ENCODE measurements around the gene C1orf50.
"Not testable (repeated sequence)": the region's sequence is repeated elsewhere in the genome, so short reads cannot be mapped to it uniquely, and the experiment has no call there.

C1orf50 gene

GRCh38 chr1:42766741-42767509 is at the start of gene C1orf50, which contains the start of gene P3H1:
C1orf50 (plus strand) TSS chr1:42767249; CDS start chr1:42767312, 63 bp downstream.
P3H1 (minus strand) TSS chr1:42767028; CDS start chr1:42766971, 57 bp downstream.
- H3K27ac Mint-ChIP-seq: peak within 1 kb of the TSS; percentile 98
- H3K4me3 Mint-ChIP-seq: no peak within 1 kb of the TSS
- H3K27me3 Mint-ChIP-seq: no peaks in the 10 kb centered on the region
- ATAC-seq (replicated peaks) (peak; percentile 90 to 91), DNase-seq (peak; percentile 100)
- H3K9me3 Mint-ChIP-seq: no peaks in the 10 kb centered on the region
- peaks cover 15 to 19% of the 10 kb centered on the region in 2 donors for H3K36me3 Mint-ChIP-seq
- H3K4me1 Mint-ChIP-seq: peaks cover 14 to 41% of the 10 kb centered on the region in 2 donors

GRCh38 chr1:42720868-42721267 is 46.2 kb upstream of the C1orf50 start:
- DNase-seq: no peak
- H3K27ac Mint-ChIP-seq: no peak overlapping the region
- peaks cover 2 to 6% of the 10 kb centered on the region in 2 donors for H3K4me1 Mint-ChIP-seq
- H3K27me3 Mint-ChIP-seq: no peaks in the 10 kb centered on the region
- peaks cover 22 to 36% of the 10 kb centered on the region in 2 donors for H3K36me3 Mint-ChIP-seq
- no peak overlapping the region for H3K4me3 Mint-ChIP-seq
- H3K9me3 Mint-ChIP-seq: peaks cover 0 to 2% of the 10 kb centered on the region in 2 donors
- ATAC-seq (replicated peaks): no peak

- Mint-ChIP-seq H3K27ac (peak overlapping the region; percentile 16), H3K9me3 (no peaks in the 10 kb centered on the region), H3K27me3 (no peaks in the 10 kb centered on the region), H3K4me1 (peaks cover 2 to 6% of the 10 kb centered on the region in 2 donors), H3K4me3 (no peak overlapping the region), H3K36me3 (peaks cover 13 to 27% of the 10 kb centered on the region in 2 donors)
- no peak for ATAC-seq (replicated peaks)
- DNase-seq: no peak
Observed at GRCh38 chr1:42721926-42722325, 45.1 kb upstream of the C1orf50 start.

GRCh38 chr1:42722403-42722802 is 44.6 kb upstream of the C1orf50 start:
- not testable (repeated sequence) for ATAC-seq (replicated peaks); H3K27me3 Mint-ChIP-seq; H3K4me3 Mint-ChIP-seq; H3K27ac Mint-ChIP-seq; H3K4me1 Mint-ChIP-seq; DNase-seq; H3K9me3 Mint-ChIP-seq
- H3K36me3 Mint-ChIP-seq: peaks cover 9 to 23% of the 10 kb centered on the region in 2 donors

- H3K4me1 Mint-ChIP-seq: peaks cover 0 to 6% of the 10 kb centered on the region in 2 donors
- H3K4me3 Mint-ChIP-seq: no peak overlapping the region
- ATAC-seq (replicated peaks) (no peak), DNase-seq (no peak)
- no peak overlapping the region for H3K27ac Mint-ChIP-seq
- H3K27me3 Mint-ChIP-seq: no peaks in the 10 kb centered on the region
- H3K9me3 Mint-ChIP-seq: no peaks in the 10 kb centered on the region
- peaks cover under 1 to 12% of the 10 kb centered on the region in 2 donors for H3K36me3 Mint-ChIP-seq
Observed at GRCh38 chr1:42723511-42723910, 43.5 kb upstream of the C1orf50 start.

GRCh38 chr1:42725820-42726219 is 41.2 kb upstream of the C1orf50 start:
- DNase-seq; H3K36me3 Mint-ChIP-seq; H3K27me3 Mint-ChIP-seq; H3K4me1 Mint-ChIP-seq; H3K27ac Mint-ChIP-seq; ATAC-seq (replicated peaks); H3K4me3 Mint-ChIP-seq; H3K9me3 Mint-ChIP-seq: not testable (repeated sequence)

- Mint-ChIP-seq H3K27me3 (no peaks in the 10 kb centered on the region), H3K4me3 (no peak overlapping the region), H3K9me3 (no peaks in the 10 kb centered on the region), H3K27ac (peak overlapping the region; percentile 15), H3K36me3 (no peaks in the 10 kb centered on the region), H3K4me1 (peaks cover 3 to 7% of the 10 kb centered on the region in 2 donors)
- ATAC-seq (replicated peaks) (no peak), DNase-seq (no peak)
Observed at GRCh38 chr1:42730002-42730401, 37.0 kb upstream of the C1orf50 start.

- no peaks in the 10 kb centered on the region for H3K9me3 Mint-ChIP-seq
- H3K27me3 Mint-ChIP-seq: no peaks in the 10 kb centered on the region
- ATAC-seq (replicated peaks) (peak; percentile 82), DNase-seq (peak; percentile 14)
- H3K27ac Mint-ChIP-seq: no peak overlapping the region
- H3K4me3 Mint-ChIP-seq: no peak overlapping the region
- H3K4me1 Mint-ChIP-seq: peaks cover 3 to 7% of the 10 kb centered on the region in 2 donors
- no peaks in the 10 kb centered on the region for H3K36me3 Mint-ChIP-seq
Observed at GRCh38 chr1:42730988-42731387, 36.1 kb upstream of the C1orf50 start.

- no peaks in the 10 kb centered on the region for H3K36me3 Mint-ChIP-seq
- no peak overlapping the region for H3K27ac Mint-ChIP-seq
- H3K4me3 Mint-ChIP-seq: no peak overlapping the region
- no peak for DNase-seq
- no peaks in the 10 kb centered on the region for H3K27me3 Mint-ChIP-seq
- peaks cover 8 to 9% of the 10 kb centered on the region in 2 donors for H3K4me1 Mint-ChIP-seq
- no peaks in the 10 kb centered on the region for H3K9me3 Mint-ChIP-seq
- ATAC-seq (replicated peaks): no peak
Observed at GRCh38 chr1:42731585-42731984, 35.5 kb upstream of the C1orf50 start.

- Mint-ChIP-seq H3K27me3 (no peaks in the 10 kb centered on the region), H3K4me3 (no peak overlapping the region), H3K4me1 (peaks cover 12 to 15% of the 10 kb centered on the region in 2 donors), H3K36me3 (no peaks in the 10 kb centered on the region), H3K9me3 (no peaks in the 10 kb centered on the region), H3K27ac (peak overlapping the region; percentile 25)
- ATAC-seq (replicated peaks): no peak
- no peak for DNase-seq
Observed at GRCh38 chr1:42732126-42732680, 34.8 kb upstream of the C1orf50 start.

- no peaks in the 10 kb centered on the region for H3K9me3 Mint-ChIP-seq
- H3K36me3 Mint-ChIP-seq: no peaks in the 10 kb centered on the region
- ATAC-seq (replicated peaks) (no peak), DNase-seq (no peak)
- no peaks in the 10 kb centered on the region for H3K27me3 Mint-ChIP-seq
- no peak overlapping the region for H3K27ac Mint-ChIP-seq
- H3K4me1 Mint-ChIP-seq: peaks cover 14 to 25% of the 10 kb centered on the region in 2 donors
- no peak overlapping the region for H3K4me3 Mint-ChIP-seq
Observed at GRCh38 chr1:42733415-42734200, 33.4 kb upstream of the C1orf50 start.

- Mint-ChIP-seq H3K27ac (no peak overlapping the region), H3K4me3 (no peak overlapping the region), H3K4me1 (peaks cover 14 to 25% of the 10 kb centered on the region in 2 donors), H3K36me3 (no peaks in the 10 kb centered on the region), H3K27me3 (no peaks in the 10 kb centered on the region), H3K9me3 (no peaks in the 10 kb centered on the region)
- ATAC-seq (replicated peaks): no peak
- DNase-seq: no peak
Observed at GRCh38 chr1:42734201-42735035, 32.6 kb upstream of the C1orf50 start.

- DNase-seq: no peak
- H3K4me1 Mint-ChIP-seq: peaks cover 14 to 25% of the 10 kb centered on the region in 2 donors
- H3K27me3 Mint-ChIP-seq: no peaks in the 10 kb centered on the region
- H3K9me3 Mint-ChIP-seq: no peaks in the 10 kb centered on the region
- H3K4me3 Mint-ChIP-seq: no peak overlapping the region
- no peak for ATAC-seq (replicated peaks)
- H3K36me3 Mint-ChIP-seq: no peaks in the 10 kb centered on the region
- no peak overlapping the region for H3K27ac Mint-ChIP-seq
Observed at GRCh38 chr1:42735056-42735455, 32.0 kb upstream of the C1orf50 start.
